Large intestine (tissue), 12 donors: ENCODE measurements around the gene CTLA4. TPM values are rescaled to one million over a fixed set of nuclear protein-coding genes. Genes with fewer than 3 reads are reported as not detected.

Source experiments
- DNase-seq, 2 donors: peaks; one replicate each; pipeline versions ENCODE4 v3.0.0 to v3.0.0-alpha.2; 2013
- H3K27ac ChIP-seq: one replicate; pipeline ENCODE4 v1.5.1; 2013; ENCODE audit warnings: low read length
- H3K27me3 ChIP-seq: 2 replicates; pipeline ENCODE4 v1.6.1; 2013; ENCODE audit warnings: low read length; ENCODE audit not compliant: control insufficient read depth, insufficient read depth
- H3K36me3 ChIP-seq: 2 replicates; pipeline ENCODE4 v1.6.1; 2013; ENCODE audit warnings: low read length; ENCODE audit not compliant: control insufficient read depth, insufficient read depth
- H3K4me1 ChIP-seq: one replicate; pipeline ENCODE4 v1.6.1; 2013; ENCODE audit warnings: low read length; ENCODE audit not compliant: control insufficient read depth, insufficient read depth
- H3K4me3 ChIP-seq: one replicate; pipeline ENCODE4 v1.5.1; 2013; ENCODE audit warnings: low read length
- H3K9me3 ChIP-seq: one replicate; pipeline ENCODE4 v1.6.1; 2013; ENCODE audit warnings: mild to moderate bottlenecking, low read depth, low read length, moderate library complexity; ENCODE audit not compliant: control insufficient read depth
- WGBS: methylation state at CpG from one replicate; pipeline ENCODE4 v1.1.5; 2013; ENCODE audit warnings: low lambda C conversion rate; ENCODE audit not compliant: insufficient coverage; 5-methylcytosine and 5-hydroxymethylcytosine counted together
- long read RNA-seq, 11 donors: transcript quantifications; one replicate each; lab custom pipeline, GENCODE V29; 2026
- polyA plus RNA-seq: library from polyadenylated mRNA; unstranded; fragments of 120-200 nt; gene quantifications from one replicate; pipeline ENCODE4 v1.2.1, GENCODE V29; 2013

The CTLA4 gene
- polyA plus RNA-seq = 0.33 TPM
- long read RNA-seq, donor 1 = 0 reads
- long read RNA-seq, donor 2 = 0 reads
- long read RNA-seq, donor 3 = 0 reads
- long read RNA-seq, donor 4 = 0 reads
- long read RNA-seq, donor 5 = 0 reads
- long read RNA-seq, donor 6 = 0 reads
- long read RNA-seq, donor 7 = 0 reads
- long read RNA-seq, donor 8, partial matches to known transcripts = 0 of 1 reads
- long read RNA-seq, donor 8, other reads (novel, unspliced or antisense) = 0 of 1 reads
- long read RNA-seq, donor 9 = 0 reads
- long read RNA-seq, donor 10 = 0 reads
- long read RNA-seq, donor 11 = 0 reads

DNA sequence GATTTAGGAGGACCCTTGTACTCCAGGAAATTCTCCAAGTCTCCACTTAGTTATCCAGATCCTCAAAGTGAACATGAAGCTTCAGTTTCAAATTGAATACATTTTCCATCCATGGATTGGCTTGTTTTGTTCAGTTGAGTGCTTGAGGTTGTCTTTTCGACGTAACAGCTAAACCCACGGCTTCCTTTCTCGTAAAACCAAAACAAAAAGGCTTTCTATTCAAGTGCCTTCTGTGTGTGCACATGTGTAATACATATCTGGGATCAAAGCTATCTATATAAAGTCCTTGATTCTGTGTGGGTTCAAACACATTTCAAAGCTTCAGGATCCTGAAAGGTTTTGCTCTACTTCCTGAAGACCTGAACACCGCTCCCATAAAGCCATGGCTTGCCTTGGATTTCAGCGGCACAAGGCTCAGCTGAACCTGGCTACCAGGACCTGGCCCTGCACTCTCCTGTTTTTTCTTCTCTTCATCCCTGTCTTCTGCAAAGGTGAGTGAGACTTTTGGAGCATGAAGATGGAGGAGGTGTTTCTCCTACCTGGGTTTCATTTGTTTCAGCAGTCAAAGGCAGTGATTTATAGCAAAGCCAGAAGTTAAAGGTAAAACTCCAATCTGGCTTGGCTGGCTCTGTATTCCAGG, at the start of gene CTLA4:
Gene CTLA4 (plus strand): TSS at position 211 of the 640 bp plus-strand sequence. CDS start 172 bp downstream, at position 383.
- Histone ChIP-seq H3K27ac (no peak within 1 kb of the TSS), H3K4me3 (no peak within 1 kb of the TSS), H3K4me1 (no peaks in the 10 kb centered on the region), H3K9me3 (no peaks in the 10 kb centered on the region), H3K36me3 (no peaks in the 10 kb centered on the region), H3K27me3 (peaks cover 12% of the 10 kb centered on the region)
- no CpG with 5 or more reads among the region's 6 CpGs for WGBS
- no peak for DNase-seq

DNA sequence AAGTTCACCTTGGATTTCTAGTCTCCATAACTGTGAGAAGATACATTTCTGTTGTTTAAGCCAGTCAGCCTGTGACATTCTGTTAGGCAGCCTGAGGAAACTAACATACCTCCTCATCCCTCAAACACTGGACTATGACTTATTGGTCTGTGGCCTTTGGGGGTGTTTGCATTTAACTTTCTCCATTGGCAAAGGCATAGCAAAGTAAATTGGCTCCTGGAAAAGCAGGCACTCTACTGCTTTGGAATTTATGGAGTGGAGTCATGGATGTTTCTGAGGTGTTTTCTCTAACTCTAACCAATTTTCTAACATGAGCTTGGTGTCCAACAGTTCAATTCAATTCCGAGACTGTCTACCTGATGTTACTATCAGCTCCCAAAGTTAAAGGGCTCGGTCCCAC, 48.9 kb upstream of the CTLA4 start:
- Histone ChIP-seq H3K27ac (no peak overlapping the region), H3K27me3 (no peaks in the 10 kb centered on the region), H3K9me3 (no peaks in the 10 kb centered on the region), H3K4me3 (no peak overlapping the region), H3K36me3 (no peaks in the 10 kb centered on the region), H3K4me1 (peaks cover 26% of the 10 kb centered on the region)
- WGBS = no CpG with 5 or more reads among the region's 2 CpGs
- no peak for DNase-seq

GRCh38 chr2:203819434-203820133, 48.0 kb upstream of the CTLA4 start:
- no peak overlapping the region for H3K4me3 ChIP-seq
- no peaks in the 10 kb centered on the region for H3K27me3 ChIP-seq
- no peaks in the 10 kb centered on the region for H3K9me3 ChIP-seq
- peak; percentile 91 to 95 for DNase-seq
- 100% methylated on average over 1 of the region's 14 CpGs for WGBS
- no peaks in the 10 kb centered on the region for H3K36me3 ChIP-seq
- peaks cover 17% of the 10 kb centered on the region for H3K4me1 ChIP-seq
- peak overlapping the region; percentile 65 for H3K27ac ChIP-seq

- H3K27me3 ChIP-seq = no peaks in the 10 kb centered on the region
- DNase-seq = no peak
- no peaks in the 10 kb centered on the region for H3K9me3 ChIP-seq
- H3K27ac ChIP-seq = no peak overlapping the region
- no peaks in the 10 kb centered on the region for H3K36me3 ChIP-seq
- WGBS = no CpG with 5 or more reads among the region's 2 CpGs
- H3K4me3 ChIP-seq = no peak overlapping the region
- peaks cover 12% of the 10 kb centered on the region for H3K4me1 ChIP-seq
Observed at GRCh38 chr2:203820969-203821368, 46.6 kb upstream of the CTLA4 start.

DNA sequence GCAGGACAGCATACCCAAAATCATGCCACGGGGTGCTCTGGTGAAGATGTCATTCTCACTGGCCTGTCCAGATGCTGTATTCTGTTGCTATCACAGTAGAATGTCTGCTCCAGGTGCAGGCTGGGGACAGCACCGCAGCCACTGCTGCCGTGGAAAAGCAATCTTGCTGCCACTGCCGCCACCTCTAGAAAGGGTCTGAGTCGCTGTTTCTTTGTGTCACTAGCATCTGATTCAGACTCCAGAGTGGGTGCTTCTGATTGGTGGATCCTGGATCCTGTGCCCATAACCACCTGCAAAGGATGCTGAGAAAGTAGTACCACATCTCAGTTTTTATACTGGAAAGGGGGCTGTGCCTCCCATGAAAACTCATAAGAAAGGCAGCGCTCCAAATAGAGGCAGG, 45.3 kb upstream of the CTLA4 start:
- DNase-seq = no peak
- no peaks in the 10 kb centered on the region for H3K9me3 ChIP-seq
- no CpG with 5 or more reads among the region's 6 CpGs for WGBS
- H3K27ac ChIP-seq = no peak overlapping the region
- no peaks in the 10 kb centered on the region for H3K36me3 ChIP-seq
- no peaks in the 10 kb centered on the region for H3K27me3 ChIP-seq
- H3K4me3 ChIP-seq = no peak overlapping the region
- peaks cover 12% of the 10 kb centered on the region for H3K4me1 ChIP-seq

- WGBS = no CpG with 5 or more reads among the region's 3 CpGs
- Histone ChIP-seq H3K9me3 (no peaks in the 10 kb centered on the region), H3K27ac (no peak overlapping the region), H3K4me3 (no peak overlapping the region), H3K4me1 (peaks cover 12% of the 10 kb centered on the region), H3K36me3 (no peaks in the 10 kb centered on the region), H3K27me3 (no peaks in the 10 kb centered on the region)
- DNase-seq = no peak
Observed at GRCh38 chr2:203823173-203823572, 44.4 kb upstream of the CTLA4 start.

- Histone ChIP-seq H3K4me3 (no peak overlapping the region), H3K4me1 (peaks cover 12% of the 10 kb centered on the region), H3K36me3 (no peaks in the 10 kb centered on the region), H3K27me3 (no peaks in the 10 kb centered on the region), H3K27ac (no peak overlapping the region), H3K9me3 (no peaks in the 10 kb centered on the region)
- no peak for DNase-seq
- WGBS = 76% methylated on average over 3 of the region's 4 CpGs
Observed at GRCh38 chr2:203824057-203824456, 43.5 kb upstream of the CTLA4 start.

DNA sequence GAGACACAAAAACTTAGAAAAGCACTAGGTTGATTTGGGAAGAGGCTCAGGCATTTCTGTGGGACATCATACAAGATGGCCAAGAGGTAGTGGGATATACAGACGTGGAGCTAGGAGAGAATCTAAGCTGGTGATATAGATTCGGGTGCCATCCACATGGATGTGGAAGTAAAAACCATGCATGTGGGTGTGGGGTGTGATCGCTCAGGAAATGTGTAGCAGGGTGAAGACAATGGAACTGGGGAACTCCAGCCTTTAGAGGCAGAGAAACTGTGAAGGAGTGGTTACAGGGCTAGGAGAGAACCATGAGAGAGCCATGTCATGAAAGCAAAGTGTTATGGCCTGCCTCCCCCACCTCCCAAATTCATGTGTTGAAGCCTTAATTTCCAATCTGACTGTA, 43.0 kb upstream of the CTLA4 start:
- no peak for DNase-seq

GRCh38 chr2:203826704-203827103, 40.9 kb upstream of the CTLA4 start:
- WGBS = no CpG with 5 or more reads among the region's 1 CpG
- no peak for DNase-seq
- Histone ChIP-seq H3K4me3 (no peak overlapping the region), H3K27ac (no peak overlapping the region), H3K36me3 (no peaks in the 10 kb centered on the region), H3K27me3 (no peaks in the 10 kb centered on the region), H3K4me1 (no peaks in the 10 kb centered on the region), H3K9me3 (no peaks in the 10 kb centered on the region)

More for the DNA sequence above, 43.0 kb upstream of the CTLA4 start:
- Histone ChIP-seq H3K4me3 (no peak overlapping the region), H3K36me3 (no peaks in the 10 kb centered on the region), H3K4me1 (peaks cover 8% of the 10 kb centered on the region), H3K27me3 (no peaks in the 10 kb centered on the region), H3K9me3 (no peaks in the 10 kb centered on the region), H3K27ac (no peak overlapping the region)
- WGBS = no CpG with 5 or more reads among the region's 3 CpGs

GRCh38 chr2:203830304-203831055, 37.1 kb upstream of the CTLA4 start:
- H3K27me3 ChIP-seq = no peaks in the 10 kb centered on the region
- no peak for DNase-seq
- H3K4me1 ChIP-seq = no peaks in the 10 kb centered on the region
- no peaks in the 10 kb centered on the region for H3K9me3 ChIP-seq
- no peak overlapping the region for H3K27ac ChIP-seq
- H3K4me3 ChIP-seq = no peak overlapping the region
- 100% methylated on average over 2 of the region's 9 CpGs for WGBS
- H3K36me3 ChIP-seq = no peaks in the 10 kb centered on the region
